Putamen (tissue), 1 donor: ENCODE data around the gene HM13.
"Not testable (repeated sequence)": the region's sequence is repeated elsewhere in the genome, so short reads cannot be mapped to it uniquely, and the experiment has no call there.

Experiments used
- DNase-seq: peaks from one replicate; pipeline ENCODE4 v3.0.0-alpha.2; 2016; ENCODE audit warnings: low spot score

The HM13 gene

GRCh38 chr20:31514154-31515071 is at the start of gene HM13:
TSS of gene HM13 (plus strand) at chr20:31514442. CDS start at chr20:31514552, 110 bp downstream.
- peak; percentile 91 for DNase-seq

GRCh38 chr20:31470946-31471345 is 43.3 kb upstream of the HM13 start:
- DNase-seq = not testable (repeated sequence)

GRCh38 chr20:31472395-31473330 is 41.6 kb upstream of the HM13 start:
- DNase-seq = no peak

- no peak for DNase-seq
Measured at GRCh38 chr20:31473331-31474096, 40.7 kb upstream of the HM13 start.

GRCh38 chr20:31474097-31474436 is 40.2 kb upstream of the HM13 start:
- DNase-seq = no peak

GRCh38 chr20:31474758-31475427 is 39.3 kb upstream of the HM13 start, which contains the start of the genes DEFB124 and REM1:
TSS of gene DEFB124 (minus strand) at chr20:31475127. CDS start at chr20:31473013, 2,114 bp downstream.
TSS of gene REM1 (plus strand) at chr20:31475288. CDS start at chr20:31476446, 1,158 bp downstream.
- DNase-seq = no peak

- DNase-seq = no peak
Measured at GRCh38 chr20:31475472-31476293, 38.6 kb upstream of the HM13 start.

GRCh38 chr20:31476294-31476585 is 38.0 kb upstream of the HM13 start:
- no peak for DNase-seq

GRCh38 chr20:31476643-31477215 is 37.5 kb upstream of the HM13 start:
- no peak for DNase-seq

GRCh38 chr20:31484001-31484400 is 30.2 kb upstream of the HM13 start:
- DNase-seq = no peak

GRCh38 chr20:31485450-31486339 is 28.5 kb upstream of the HM13 start:
- DNase-seq = no peak

GRCh38 chr20:31488115-31488514 is 26.1 kb upstream of the HM13 start:
- no peak for DNase-seq

- no peak for DNase-seq
Measured at GRCh38 chr20:31489152-31489551, 25.1 kb upstream of the HM13 start.

- no peak for DNase-seq
Measured at GRCh38 chr20:31490752-31491151, 23.5 kb upstream of the HM13 start.

GRCh38 chr20:31494131-31494530 is 20.1 kb upstream of the HM13 start:
- DNase-seq = no peak

- no peak for DNase-seq
Measured at GRCh38 chr20:31496761-31497295, 17.4 kb upstream of the HM13 start.

- no peak for DNase-seq
Measured at GRCh38 chr20:31497838-31498540, 16.3 kb upstream of the HM13 start.

GRCh38 chr20:31500527-31500926 is 13.7 kb upstream of the HM13 start:
- DNase-seq = no peak
